Activated CD4-positive, alpha-beta T cell treated with anti-CD3 and anti-CD28 coated beads, Interleukin-2, amount 50 U/mL, for 4 hours (primary cell): ENCODE data around the gene MRS2.
"Not testable (repeated sequence)": the region's sequence is repeated elsewhere in the genome, so short reads cannot be mapped to it uniquely, and the experiment has no call there.

Experiments used
- DNase-seq, 2 experiments: peaks; one replicate each; pipeline ENCODE4 v3.0.0-alpha.2; 2020

The MRS2 gene

DNA sequence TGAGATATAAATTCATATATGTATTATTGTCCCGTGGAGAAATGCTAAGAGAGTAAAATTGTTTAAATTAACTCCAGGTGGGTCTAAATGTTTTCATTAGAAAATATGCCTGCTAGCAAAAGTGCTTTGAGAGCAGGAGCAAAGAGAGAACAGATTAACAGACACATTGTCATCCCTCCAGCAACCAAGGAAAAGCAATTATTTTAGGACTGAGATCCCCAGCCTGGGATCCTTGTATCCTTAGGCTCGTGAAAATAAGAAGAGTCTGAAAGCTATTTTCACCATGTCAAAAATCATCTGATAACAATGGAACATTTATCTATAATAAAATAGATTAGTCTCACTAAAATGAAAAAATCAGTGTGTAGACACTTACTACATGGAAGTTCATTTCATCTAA is 11.5 kb upstream of the MRS2 start:
- no peak for DNase-seq

DNA sequence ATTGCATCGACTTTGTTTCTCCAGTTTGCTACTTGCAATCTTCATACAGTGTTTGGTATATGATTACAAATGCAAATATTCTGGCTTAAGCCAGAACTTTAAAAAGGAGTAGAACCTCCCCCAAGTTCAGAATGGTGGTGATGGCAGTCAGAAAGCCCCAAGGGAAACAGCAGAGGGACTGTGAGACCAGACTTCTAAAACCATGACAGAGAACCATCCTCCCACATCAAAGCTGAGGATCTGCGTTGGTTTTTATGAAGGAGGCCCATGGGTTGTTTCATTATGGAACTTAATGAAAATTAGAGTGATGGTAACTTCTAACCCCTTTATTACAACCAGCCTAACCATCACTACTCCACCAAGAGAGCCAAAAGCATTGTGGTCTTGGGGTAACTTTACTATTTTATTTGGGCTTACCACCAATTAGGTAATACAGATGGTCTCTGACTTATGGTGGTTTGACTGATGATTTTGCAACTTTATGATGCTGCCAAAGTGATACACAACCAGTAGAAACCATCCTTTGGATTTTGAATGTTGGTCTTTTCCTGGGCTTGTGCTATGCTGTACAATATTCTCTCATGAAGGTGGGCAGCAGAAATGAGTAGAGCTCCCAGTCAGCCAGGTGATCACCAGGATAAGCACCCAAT is 10.9 kb upstream of the MRS2 start:
- no peak for DNase-seq

DNA sequence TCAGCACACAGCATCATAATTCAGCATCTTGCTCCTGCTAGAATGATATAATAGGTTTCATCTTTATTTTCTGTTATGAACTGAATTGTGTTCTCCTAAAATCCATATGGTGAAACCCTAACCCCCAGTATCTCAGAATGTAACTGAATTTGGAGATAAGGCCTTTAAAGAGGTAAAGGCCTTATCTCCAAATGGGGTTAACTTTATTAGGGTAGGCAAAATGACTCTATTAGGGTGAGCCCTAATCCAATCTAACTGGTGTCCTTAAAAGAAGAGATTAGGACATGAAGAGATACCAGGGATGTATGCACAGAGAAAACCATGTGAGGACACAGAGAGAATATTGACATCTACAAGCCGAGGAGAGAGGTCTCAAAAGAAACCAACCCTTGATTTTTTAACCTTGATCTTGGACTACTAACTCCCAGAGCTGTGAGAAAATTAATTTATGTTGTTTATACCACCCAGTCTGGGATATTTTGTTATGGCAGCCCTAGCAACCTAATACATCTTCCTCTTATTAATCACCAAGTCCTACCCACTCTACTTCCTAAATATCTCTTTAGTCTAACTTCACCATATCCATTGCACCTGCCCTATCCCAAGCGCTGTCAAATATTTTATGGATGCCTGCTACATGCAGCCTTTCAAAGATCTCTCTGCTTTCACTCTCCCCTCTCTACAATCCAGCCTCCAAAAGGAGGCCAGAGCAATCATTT is 8.5 kb upstream of the MRS2 start:
- no peak for DNase-seq

DNA sequence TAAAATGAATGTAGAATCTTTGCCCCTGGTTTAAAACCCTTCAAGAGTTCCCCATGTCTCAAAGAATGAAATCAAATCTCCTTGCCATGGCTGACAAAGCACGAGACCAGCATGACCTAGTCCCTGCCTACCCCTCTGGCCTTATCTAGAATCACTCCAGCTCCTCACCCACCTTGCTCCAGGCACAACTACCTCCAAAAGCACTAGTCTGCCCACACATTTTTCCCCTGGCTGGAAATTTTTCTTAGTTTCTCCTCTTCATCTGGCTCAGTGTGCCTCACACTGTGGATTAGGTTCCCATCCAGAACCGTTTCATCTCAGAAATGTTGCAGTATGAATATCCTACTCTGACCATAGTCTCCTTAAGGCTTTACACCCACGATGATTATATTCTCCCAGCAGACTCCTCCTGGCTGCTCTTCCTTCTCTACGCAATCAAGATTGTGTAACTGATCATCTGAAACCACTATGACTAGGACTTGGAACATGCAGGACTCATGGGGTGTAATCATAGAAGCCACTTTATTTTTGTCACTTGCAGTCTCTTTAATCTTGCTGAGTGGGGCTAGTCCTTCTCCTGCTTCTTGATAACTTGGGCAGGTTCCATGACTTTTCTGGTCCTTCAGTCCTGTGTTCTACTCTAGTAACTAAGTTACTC is 7.8 kb upstream of the MRS2 start:
- no peak for DNase-seq

DNA sequence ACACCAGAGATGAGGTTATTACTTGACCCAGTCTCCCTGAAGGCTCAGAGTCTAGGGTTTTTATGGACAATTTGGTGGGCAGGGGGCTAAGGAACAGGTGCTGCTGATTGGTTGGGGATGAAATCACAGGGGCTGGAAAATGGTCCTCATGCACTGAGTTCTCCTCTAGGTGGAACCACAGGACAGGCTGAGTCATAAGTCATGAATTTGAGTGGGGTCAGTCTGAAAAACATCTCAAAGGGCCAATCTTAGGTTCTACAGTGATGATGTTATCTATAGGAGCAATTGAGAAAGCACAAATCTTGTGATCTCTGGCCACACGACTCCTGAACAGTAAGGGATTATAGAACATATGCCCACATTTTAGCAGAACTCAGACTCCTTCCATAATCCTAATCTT is 5.9 kb upstream of the MRS2 start:
- DNase-seq, result no peak

DNA sequence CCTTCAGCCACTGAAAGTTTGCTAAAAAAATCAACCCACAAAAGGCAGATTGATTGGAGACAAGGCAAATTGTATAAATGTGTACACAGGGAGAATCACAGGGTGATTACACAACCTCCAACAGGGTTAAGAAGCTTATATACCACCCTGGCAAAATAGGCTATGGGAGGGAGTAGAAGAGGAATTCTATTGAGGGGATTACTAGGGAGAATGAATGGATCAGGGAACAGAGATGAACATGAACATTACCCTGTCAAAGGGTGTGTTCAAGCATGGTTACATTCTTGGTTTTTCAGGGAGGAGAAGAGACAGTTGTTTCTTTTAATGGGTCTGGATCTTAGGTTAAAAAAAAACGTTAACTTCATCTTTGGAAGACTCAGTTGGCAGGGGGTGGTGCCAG is 5.1 kb upstream of the MRS2 start:
- DNase-seq, result no peak

DNA sequence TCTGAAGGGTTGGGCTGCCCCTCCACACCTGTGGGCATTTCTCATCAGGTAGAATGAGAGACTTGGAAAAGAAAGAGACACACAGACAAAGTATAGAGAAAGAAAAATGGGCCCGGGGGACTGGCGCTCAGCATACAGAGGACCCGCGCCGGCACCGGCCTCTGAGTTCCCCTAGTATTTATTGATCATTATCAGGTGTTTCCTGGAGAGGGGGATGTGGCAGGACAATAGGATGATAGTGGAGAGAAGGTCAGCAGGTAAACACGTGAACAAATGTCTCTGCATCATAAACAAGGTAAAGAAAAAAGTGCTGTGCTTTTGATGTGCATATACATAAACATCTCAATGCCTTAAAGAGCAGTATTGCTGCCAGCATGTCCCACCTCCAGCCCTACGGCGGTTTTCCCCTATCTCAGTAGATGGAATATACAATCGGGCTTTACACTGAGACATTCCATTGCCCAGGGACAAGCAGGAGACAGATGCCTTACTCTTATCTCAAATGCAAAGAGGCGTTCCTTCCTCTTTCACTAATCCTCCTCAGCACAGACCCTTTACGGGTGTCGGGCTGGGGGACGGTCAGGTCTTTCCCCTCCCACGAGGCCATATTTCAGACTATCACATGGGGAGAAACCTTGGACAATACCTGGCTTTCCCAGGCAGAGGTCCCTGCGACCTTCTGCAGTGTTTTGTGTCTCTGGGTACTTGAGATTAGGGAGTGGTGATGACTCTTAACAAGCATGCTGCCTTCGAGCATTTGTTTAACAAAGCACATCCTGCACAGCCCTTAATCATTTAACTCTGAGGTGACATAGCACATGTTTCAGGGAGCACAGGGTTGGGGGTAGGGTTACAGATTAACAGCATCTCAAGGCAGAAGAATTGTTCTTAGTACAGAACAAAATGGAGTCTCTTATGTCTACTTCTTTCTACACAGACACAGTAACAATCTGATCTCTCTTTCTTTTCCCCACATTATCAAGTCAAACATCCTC is 2.4 kb upstream of the MRS2 start:
- not testable (repeated sequence) for DNase-seq

DNA sequence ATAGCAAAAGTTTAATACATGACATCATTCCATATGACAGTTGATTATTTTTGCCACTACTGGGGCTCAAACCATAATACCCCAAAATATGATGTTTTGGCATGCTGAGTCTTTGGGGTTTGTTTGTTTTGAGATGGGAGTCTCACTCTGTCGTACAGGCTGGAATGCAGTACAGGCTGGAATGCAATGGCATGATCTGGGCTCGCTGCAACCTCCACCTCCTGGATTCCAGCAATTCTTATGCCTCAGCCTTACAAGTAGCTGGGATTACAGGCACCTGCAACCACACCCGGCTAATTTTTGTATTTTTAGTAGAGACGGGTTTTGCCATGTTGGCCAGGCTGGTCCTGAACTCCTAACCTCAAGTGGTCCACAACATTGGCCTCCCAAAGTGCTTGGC is 1.3 kb upstream of the MRS2 start:
- no peak for DNase-seq

DNA sequence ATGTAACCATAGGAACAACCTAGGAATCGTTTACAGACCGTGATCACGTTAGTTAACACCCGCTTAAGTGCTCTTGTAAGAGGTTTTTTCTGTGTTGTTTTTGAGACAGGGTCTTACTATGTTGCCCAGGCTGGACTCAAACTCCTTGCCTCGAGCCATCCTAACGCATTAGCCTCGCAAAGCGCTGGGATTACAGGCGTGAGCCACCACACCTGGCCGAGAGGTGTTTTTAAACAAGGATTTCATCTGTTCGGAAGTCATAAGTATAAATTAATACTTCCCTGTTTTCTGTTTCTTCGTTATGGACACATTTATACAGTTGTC is 727 bp downstream of the MRS2 start:
- DNase-seq, result no peak

DNA sequence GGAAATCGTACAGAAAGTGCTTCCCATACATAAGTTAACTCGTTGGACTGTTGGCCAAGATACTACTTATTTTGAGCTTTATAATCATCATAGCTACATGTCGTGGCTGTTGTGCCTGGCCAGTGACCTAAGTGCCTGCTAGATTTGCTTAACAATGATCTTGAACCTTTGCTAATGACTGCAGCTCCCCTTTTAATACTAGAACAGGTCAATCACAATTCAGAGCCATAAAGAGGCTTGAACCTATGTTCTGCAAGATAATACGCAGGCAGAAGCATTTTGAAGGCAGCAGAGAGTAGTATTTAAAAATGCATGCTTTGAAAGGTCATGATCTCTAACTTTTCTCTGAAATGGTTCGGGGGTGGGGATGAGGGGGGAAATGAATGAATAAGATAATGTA is 2.5 kb downstream of the MRS2 start:
- no peak for DNase-seq

DNA sequence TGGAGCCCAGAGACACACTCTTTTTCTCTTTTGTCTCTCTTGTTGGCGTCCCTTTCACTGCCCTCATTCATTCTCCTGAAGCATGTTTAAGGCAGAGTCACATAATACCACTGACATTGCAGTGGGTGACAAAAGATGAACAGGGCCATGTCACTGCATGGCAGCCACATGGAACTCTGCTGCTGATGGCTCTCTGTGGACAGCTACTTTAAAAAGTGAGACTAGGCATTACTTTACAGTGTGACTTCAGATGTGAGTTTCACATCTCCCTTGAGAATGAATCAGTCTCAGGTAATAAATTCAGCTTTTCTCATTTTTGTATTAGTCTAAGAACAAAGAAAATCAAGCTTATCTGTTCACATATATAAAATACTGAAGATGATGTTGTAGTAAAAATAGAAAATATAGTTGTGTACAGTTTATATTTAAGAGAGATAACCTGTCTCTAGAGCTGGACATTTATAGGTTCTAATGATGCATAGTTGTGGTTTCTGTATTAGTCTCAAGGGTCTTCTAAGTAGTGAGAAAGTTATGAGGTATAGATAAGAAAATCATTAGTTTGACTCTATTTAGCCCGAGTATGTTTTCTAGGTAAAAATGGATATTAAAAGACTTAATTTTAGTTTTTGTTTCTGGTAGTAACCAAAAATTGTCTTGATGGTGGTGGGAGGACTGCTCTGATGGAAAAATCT is 6.1 kb downstream of the MRS2 start:
- no peak for DNase-seq

DNA sequence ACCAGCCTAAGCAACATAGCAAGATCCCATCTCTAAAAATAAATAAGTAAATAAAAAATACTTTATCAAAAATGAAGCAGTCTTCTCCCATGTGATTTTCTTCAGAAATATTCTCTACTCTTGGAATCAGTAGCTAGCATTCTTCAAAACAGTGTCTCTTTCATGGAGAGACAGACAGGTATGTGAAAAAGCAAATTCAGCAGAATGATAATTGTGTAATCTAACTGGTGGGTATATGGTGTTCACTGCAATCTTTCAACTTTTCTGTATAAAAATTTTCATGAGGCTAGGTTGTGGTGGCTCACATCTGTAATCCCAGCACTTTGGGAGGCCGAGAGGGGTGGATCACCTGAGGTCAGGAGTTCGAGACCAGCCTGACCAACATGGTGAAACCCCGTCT is 7.9 kb downstream of the MRS2 start:
- no peak for DNase-seq

DNA sequence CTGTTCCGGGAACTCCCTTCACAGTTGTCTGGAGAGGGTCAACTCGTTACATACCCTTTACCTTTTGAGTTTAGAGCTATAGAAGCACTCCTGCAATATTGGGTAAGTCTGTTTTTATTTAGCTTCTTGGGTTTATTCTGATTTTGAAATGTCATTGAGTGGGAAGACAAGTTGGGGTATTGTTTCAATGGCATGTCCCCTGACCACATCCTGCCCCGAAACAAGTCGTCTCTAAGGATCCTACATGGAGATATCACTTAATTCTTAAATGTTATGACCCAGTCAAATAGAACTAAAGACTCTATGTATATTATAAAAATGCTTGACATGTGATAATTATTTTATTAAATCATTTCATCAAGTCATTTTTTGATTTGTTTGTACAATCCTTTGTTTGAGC is 9.6 kb downstream of the MRS2 start:
- DNase-seq, result no peak

DNA sequence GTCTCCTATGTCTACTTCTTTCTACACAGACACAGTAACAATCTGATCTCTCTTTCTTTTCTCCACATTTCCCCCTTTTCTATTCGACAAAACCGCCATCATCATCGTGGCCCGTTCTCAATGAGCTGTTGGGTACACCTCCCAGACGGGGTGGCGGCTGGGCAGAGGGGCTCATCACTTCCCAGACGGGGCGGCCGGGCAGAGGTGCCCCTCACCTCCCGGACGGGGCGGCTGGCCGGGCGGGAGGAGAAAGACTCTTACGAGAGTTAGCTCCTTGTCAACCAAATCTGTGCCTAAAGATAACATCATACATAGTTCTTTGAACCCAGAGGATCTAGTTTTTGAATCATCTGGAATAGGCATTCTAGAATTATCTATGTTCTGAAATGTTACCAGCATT is 11.8 kb downstream of the MRS2 start:
- not testable (repeated sequence) for DNase-seq

DNA sequence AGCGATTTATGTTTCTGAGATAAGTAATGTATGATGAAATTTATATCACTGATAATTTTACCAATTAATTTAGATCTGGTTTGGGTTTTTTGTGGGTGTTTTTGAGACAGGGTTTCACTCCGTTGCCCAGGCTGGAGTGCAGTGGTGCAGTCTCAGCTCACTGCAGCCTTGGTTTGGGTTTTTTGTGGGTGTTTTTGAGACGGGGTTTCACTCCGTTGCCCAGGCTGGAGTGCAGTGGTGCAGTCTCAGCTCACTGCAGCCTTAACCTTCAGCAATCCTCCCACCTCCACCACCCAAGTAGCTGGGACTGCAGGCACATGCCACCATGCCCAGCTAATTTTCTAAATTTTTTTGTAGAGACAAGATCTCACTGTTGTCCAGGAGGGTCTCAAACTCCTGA is 13.0 kb downstream of the MRS2 start:
- DNase-seq, result no peak

DNA sequence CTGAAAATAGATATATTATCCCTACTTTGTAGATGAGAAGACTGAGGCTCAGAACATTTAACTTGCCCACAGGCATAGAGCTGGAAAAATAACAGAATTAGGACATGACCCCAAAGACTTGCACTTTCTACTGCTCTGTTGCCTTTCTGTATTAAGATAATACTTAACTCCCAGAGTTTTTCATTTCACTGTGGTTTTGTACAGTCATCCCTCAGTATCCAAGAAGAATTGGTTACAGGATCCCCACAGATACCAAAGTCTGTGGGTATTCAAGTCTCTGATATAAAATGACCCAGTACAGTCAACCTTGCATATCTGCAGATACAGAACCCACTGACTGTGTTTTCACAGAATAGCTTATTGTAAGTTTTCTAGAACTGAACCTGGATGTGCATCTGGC is 16.8 kb downstream of the MRS2 start:
- no peak for DNase-seq

DNA sequence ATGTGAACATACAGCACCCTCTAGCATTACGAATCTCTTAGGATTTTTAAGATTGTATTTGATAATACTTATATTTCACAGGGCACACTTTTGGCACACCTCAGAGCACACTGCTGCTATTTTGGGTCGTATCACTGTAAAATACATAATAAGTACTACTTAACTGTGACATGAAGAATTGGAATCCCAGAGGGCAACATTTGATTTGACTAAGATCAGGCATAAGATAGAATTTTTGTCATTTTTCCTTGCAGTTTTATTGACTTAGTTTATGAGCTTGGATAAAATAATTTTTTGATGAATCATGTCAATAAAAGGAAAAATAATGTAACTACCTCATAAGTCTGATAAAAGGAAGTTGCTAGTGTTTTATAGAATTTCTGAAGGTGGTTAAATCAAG is 22.4 kb downstream of the MRS2 start:
- no peak for DNase-seq

DNA sequence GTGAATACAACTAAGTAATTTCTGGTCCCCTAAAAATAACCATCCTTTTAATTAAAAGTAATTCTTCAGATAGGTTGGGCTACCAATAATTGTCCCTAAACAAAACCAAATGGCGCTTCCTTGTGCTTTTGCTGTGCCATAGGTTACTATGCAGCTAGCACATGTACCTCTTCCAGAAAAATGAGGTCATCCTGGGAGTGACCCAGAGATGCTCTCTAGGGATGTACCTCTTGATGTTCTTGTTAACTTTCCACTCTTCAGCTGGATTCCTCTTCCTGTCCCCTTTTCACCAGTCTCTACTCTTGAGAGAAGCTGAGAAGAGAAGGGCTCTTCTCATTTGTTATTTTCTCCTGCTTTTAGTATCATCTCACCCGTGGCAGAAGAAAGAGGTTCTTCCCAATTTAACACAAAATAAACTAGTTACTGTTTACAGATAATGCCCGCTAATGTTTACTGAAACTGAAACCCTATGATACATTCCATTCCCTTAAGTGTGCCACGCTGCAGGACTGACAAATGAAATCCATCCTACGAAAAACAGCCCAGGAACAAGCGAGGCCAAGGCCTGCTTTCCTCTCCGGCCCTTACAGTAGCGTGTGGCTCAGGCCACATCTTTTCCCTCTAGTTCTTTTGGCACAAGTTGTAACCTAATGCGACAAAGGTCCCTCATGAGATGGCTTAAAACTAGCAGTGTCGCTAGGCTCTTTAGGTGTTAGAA is 24.2 kb downstream of the MRS2 start:
- DNase-seq, result no peak

DNA sequence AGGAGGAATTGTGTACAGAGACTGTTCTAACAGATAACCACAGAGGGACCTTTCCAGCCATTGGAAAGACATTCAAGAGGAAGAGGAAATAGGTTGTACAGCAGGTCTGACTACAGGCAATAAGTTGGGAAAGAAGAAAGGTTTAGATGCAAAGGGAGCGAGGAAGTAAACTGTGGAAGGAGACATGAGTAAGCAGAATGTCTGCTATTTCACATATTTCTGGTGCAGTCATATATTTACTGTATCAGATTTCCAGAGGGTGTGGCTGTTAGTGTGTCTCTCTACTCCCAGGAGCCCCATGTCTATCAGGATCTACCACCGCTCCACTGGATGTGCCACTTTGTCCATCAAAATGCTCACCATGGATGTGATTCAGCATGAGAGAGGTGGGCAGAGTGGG is 25.9 kb downstream of the MRS2 start:
- DNase-seq, result no peak

DNA sequence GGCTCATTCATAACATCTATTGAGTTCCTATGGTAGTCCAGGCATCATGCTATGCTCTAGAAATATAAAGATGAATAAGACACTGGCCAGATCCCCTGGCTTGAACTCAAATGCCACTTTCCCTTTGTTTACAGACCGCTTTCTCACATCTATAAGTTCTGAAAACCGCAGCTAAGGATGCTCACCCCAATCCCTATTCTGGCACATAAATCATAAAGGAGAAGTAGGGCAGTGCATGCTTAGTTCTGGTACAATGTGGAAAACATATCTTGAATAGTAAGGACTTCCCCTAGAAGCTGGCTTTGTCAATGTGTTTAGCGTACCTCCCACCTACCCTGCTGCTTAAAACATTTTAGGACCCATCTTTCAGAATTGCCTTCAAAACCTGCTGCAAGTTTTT is 26.4 kb downstream of the MRS2 start:
- DNase-seq, result no peak

DNA sequence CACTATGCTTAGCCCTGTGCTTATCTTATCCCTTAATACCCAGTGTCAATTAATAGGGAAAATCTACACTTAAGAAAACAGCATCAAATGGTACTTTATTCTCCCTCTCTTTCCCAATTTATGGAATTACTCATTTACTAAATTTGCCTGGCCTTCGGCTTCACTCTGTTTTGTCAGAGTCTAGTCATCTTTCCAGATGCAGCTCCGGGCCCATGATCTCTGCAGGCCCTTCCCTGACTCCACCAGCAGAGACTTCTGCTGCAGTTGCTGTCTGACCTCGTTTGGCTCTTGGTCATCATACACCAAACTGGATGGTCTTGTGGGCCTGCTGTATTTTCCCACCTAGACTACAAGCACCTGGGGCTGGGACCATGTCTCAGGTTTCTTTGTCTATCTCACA is 27.4 kb downstream of the MRS2 start:
- DNase-seq, result no peak

DNA sequence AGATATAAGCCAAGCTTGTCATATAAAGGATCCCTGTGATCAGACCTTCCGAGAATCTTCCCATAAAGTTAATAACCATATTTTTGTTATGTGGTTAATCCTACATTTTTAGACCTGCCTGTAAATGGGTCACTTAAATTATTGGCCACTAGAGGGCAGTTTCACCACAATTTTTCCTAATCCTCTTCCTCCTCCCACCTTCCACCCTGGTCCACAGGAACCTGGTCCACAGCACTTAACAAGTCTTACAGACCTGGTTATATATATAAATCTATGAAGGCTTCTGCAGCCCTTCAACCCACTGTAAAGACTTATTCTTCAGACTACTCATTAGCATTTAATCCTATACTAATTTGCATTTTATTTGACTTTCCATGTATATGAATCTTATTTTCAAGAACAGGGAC is 28.3 kb downstream of the MRS2 start:
- no peak for DNase-seq
